Measurements from ENCODE around the gene STARD10. TPM values are rescaled to one million over a fixed set of nuclear protein-coding genes. Genes with fewer than 3 reads are reported as not detected.

The STARD10 gene
- total and polyA plus RNA-seq, 2 donors (not counting 3 experiments of a cell fraction or from before 2014, with no cell fraction given): 16.1 to 22.5 TPM

DNA sequence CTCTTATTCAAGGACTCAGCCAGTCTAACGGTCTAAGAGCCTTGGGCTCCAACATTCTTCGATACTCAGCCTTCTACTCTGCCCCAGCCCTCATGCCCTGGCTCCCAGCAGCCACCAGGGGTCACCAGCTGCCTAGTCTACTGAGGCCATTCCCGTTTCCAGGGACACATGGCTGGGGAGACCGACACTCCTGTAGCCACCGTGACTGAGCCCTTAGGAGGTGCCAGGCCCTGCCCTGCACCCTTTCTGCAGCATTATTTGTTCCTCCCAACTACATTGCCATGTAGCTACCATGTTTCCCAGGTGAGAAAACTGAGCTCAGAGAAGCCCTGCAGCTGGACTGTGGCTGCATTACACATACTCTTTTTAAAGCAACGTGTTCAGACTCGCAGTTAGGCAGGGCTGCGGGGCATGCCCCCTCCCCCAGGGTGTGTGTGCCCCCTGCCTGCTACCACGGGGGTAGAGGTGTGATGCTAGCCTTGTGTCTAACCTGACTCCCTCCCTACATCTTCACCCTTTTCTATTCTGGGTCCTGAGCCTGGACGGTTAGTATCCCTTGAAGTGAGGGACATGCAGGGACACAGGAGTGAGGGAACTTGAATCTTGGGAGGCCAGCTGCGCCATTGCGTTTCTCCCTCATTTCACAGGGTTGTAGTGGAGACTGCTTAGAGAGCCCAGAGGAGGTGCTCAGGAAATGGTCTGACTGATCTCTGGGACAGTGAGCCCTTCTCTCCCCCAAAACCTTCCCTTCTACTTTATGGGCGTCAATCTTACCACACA, 37.9 kb upstream of the STARD10 start:
- no peaks in the 10 kb centered on the region for H3K9me1 ChIP-seq (replicated peaks; ENCODE audit: control insufficient read depth, extremely low read depth, insufficient read depth, low read length)
- no peak overlapping the region for H3K9ac ChIP-seq (replicated peaks; ENCODE audit: extremely low read depth, insufficient read depth, low read length)
- no peak overlapping the region for H3K27ac ChIP-seq (ENCODE audit: insufficient read depth, low read depth, low read length)
- TF ChIP-seq, protein P1, sequence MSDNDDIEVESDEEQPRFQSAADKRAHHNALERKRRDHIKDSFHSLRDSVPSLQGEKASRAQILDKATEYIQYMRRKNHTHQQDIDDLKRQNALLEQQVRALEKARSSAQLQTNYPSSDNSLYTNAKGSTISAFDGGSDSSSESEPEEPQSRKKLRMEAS (IDR thresholded peaks at IDR 0.05; ENCODE audit: insufficient read depth, insufficient read length): no peak
- TF ChIP-seq CTCF (IDR thresholded peaks at IDR 0.05; ENCODE audit: extremely low read depth in 1 of 2, insufficient read depth in 1 of 2, low read depth in 1 of 2, low read length in 2 of 2) (peak; percentile 91 to 97), POLR2AphosphoS5 (IDR thresholded peaks at IDR 0.05; ENCODE audit: insufficient read depth, low read depth, low read length) (peak; percentile 43), JUN (IDR thresholded peaks at IDR 0.05; ENCODE audit: borderline replicate concordance, insufficient read depth, insufficient read length, low read depth) (no peak), GATA2 (IDR thresholded peaks at IDR 0.05; ENCODE audit: insufficient read depth, insufficient read length, low read depth, low read length) (no peak), MYC (IDR thresholded peaks at IDR 0.05; ENCODE audit: low read depth, low read length) (peak; percentile 21)
- dilution Hi-C loops (cut with MboI; ENCODE audit: extremely low pct_ligation_motif_present, low sequenced_read_pairs): no loop called here
- intact Hi-C loops (cut with micrococcal nuclease): loop anchor here (1.0 to 5.0 kb wide), 7 partner anchors 91 to 503 kb away; no protein-coding TSS in a partner anchor
- H3K27me3 ChIP-seq (ENCODE audit: control insufficient read depth in 2 of 2, insufficient read depth in 2 of 2, low read length in 2 of 2): no peaks in the 10 kb centered on the region
- H2AFZ ChIP-seq (ENCODE audit: low read depth, low read length): no peak overlapping the region
- POLR2A ChIA-PET: interaction anchor here (1.2 kb wide), 1 partner anchor 347 kb away, joined by 3 read pairs; no protein-coding TSS in a partner anchor
- H3K4me3 ChIP-seq (replicated peaks in 1 of 3; ENCODE audit: insufficient read depth in 1 of 3, low read depth in 1 of 3, low read length in 3 of 3): no peak overlapping the region
- DNase-seq (ENCODE audit: low read depth, low spot score): peak; percentile 80
- peaks cover 9% of the 10 kb centered on the region for H3K4me1 ChIP-seq (ENCODE audit: control insufficient read depth, extremely low read depth, insufficient read depth, low read length)
- H3K36me3 ChIP-seq (ENCODE audit: control insufficient read depth in 2 of 2, extremely low read depth in 1 of 2, insufficient read depth in 2 of 2, low read length in 2 of 2): no peaks in the 10 kb centered on the region
- H3K9me3 ChIP-seq (replicated peaks; ENCODE audit: control insufficient read depth, insufficient read depth, low read length): no peaks in the 10 kb centered on the region
- H3K79me2 ChIP-seq (ENCODE audit: control insufficient read depth, insufficient read depth, low read length): no peaks in the 10 kb centered on the region
- BruUV-seq (replicated peaks): no TSS peak
- FAIRE-seq: peak; percentile 77
- CTCF ChIA-PET: interaction anchor here (0.6 to 7.9 kb wide), 32 partner anchors 9 to 504 kb away, joined by 3 to 196 read pairs (median 5); partner anchors contain the start of gene FCHSD2
- H4K20me1 ChIP-seq (replicated peaks; ENCODE audit: control insufficient read depth, extremely low read depth, insufficient read depth, low read length): no peaks in the 10 kb centered on the region
- H3K4me2 ChIP-seq (ENCODE audit: insufficient read depth, low read length): no peak overlapping the region
